ENCODE results near the gene VAPB. TPM values are rescaled to one million over a fixed set of nuclear protein-coding genes. Genes with fewer than 3 reads are reported as not detected.

Gene VAPB
- total RNA-seq, 1 donor from 2014 or later, result 11.1 TPM

DNA sequence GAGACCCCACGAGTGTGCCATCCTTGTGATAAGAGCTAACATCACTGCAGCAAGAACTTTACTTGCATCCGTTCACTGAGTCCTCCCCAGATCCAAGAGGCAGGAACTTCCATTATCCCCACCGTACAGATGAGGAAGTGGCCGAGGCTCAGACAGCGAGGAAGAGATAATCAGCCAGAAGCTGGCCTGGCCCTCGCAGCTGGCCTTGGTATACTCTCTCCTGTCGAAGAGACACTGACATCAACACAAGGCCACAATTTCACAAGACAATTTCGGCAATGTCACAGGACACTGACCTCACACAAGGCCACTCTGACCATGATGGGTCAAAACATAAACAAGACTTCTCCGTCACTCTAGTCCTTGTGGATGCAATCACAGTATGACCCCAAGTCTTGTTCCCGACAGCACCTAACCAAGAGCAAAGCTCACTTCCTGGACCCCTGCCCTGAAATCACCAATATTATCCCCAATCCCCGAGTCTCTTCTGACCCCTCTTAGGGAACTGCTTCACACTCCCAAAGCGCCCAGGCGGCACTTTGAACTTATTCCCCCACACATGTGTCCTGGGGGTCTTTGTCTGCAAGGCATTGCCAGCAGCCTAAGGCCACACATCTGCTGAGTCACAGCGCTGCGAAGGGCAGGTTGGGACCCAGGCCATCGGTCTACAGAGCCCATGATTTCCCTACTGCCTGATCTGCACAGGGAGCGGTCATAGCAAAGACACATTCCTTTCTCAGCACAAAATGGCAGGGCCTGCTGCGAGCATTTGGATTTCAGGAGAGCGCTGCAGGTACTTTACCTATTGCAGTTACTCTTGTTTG, 14.8 kb upstream of the VAPB start:
- Histone ChIP-seq H3K27me3 (no peaks in the 10 kb centered on the region), H3K36me3 (no peaks in the 10 kb centered on the region), H3K4me1 (no peaks in the 10 kb centered on the region), H3K9me3 (no peaks in the 10 kb centered on the region), H3K4me3 (no peak overlapping the region), H3K27ac (no peak overlapping the region)
- intact Hi-C loops (cut with DNase I), result no loop called here
- no peak for DNase-seq (ENCODE audit: low spot score in 2 of 2)
- TF ChIP-seq, protein P1, sequence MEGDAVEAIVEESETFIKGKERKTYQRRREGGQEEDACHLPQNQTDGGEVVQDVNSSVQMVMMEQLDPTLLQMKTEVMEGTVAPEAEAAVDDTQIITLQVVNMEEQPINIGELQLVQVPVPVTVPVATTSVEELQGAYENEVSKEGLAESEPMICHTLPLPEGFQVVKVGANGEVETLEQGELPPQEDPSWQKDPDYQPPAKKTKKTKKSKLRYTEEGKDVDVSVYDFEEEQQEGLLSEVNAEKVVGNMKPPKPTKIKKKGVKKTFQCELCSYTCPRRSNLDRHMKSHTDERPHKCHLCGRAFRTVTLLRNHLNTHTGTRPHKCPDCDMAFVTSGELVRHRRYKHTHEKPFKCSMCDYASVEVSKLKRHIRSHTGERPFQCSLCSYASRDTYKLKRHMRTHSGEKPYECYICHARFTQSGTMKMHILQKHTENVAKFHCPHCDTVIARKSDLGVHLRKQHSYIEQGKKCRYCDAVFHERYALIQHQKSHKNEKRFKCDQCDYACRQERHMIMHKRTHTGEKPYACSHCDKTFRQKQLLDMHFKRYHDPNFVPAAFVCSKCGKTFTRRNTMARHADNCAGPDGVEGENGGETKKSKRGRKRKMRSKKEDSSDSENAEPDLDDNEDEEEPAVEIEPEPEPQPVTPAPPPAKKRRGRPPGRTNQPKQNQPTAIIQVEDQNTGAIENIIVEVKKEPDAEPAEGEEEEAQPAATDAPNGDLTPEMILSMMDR (IDR thresholded peaks at IDR 0.05), result no peak

DNA sequence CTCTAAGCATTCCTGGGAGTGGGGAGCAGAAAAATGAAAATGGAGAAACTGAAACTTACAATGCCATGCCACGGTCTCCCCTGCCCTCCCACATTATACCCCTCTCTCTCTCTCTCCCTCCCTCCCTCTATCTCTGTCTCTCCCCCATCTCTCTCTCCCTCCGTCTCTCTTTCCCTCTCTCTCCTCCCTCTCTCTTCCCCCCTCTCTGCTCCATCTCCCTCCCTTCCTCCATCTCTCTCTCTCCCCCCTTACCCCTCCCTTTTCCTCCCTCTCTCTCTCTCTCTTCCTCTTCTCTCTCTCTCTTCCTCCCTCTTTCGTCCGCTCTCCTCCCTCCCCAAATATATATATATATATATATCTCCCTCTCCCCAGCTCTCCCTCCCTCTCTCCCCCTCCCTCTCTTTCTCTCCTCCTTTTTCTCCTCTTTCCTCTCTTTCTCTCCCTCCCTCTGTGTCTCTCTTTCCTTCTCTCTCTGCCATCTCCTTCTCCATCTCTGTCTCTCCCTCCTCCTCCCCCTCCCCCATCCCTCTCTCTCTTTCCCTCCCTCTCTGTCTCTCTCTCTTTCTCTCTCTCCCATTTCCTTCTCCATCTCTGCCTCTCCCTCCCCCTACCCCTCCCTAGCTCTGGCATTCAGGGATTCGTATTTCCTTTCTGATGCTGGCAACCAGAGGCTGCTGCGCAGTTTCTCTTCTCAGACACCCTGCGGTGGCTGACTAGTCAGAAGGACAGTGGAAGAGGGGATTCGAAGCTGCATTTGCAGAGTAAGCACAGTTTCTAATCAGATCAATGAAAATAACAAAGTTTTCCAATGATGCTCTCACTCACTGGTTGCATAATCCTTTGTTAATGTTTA, 13.9 kb upstream of the VAPB start:
- no peaks in the 10 kb centered on the region for H3K27me3 ChIP-seq
- no peaks in the 10 kb centered on the region for H3K9me3 ChIP-seq
- H3K36me3 ChIP-seq, result no peaks in the 10 kb centered on the region
- H3K4me1 ChIP-seq, result no peaks in the 10 kb centered on the region
- TF ChIP-seq, protein P1 (IDR thresholded peaks at IDR 0.05), result no peak
- no peak overlapping the region for H3K4me3 ChIP-seq
- no peak overlapping the region for H3K27ac ChIP-seq
- intact Hi-C loops (cut with DNase I), result no loop called here
- no peak for DNase-seq (ENCODE audit: low spot score in 2 of 2)

DNA sequence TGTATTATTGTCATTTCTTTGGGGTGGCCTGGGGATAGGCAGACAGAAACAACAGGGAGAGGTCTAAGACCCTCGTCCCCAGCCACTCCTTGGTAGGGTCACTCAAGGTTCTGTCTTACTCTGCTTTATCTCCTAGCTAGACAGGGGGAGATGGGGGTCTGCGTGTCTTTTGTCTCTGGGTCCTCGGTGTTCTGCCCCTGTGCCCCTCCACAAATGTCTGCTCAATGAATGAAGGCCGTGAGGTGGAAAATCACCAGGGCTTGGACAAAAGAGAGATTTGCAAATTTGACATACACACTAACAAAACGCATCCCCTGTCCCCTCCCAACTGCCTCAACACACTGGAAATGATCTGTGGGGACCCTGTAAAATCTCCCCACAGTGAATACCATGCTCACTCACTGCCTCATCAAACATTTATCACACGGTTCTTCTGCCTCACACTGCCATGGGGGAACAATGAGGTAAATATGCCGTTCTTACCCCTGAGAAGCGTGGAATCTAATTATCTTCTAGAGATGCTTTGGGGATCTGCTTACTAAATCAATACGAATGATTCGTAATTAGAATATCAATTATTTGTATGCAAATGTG, 13.2 kb upstream of the VAPB start:
- TF ChIP-seq, protein P1 (IDR thresholded peaks at IDR 0.05), result no peak
- Histone ChIP-seq H3K4me3 (no peak overlapping the region), H3K27me3 (no peaks in the 10 kb centered on the region), H3K4me1 (no peaks in the 10 kb centered on the region), H3K27ac (no peak overlapping the region), H3K36me3 (no peaks in the 10 kb centered on the region), H3K9me3 (no peaks in the 10 kb centered on the region)
- intact Hi-C loops (cut with DNase I), result no loop called here
- no peak for DNase-seq (ENCODE audit: low spot score in 2 of 2)

DNA sequence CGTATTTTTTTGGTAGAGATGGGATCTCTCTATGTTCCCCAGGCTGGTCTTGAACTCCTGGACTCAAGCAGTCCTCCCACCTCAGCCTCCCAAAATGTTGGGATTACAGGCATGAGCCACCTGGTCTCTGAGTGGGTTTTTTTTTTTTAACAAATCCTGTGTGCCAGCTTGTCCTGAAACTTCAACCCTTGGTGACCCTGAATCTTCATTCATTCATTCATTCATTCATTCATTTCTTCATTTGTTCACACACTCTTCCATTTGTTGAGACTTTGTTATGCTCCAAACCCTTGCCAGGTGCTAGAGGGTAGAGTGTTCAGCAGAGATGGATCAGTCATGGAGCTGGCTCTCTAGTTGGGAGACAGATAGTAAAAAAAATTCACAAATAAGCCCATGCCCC, 12.0 kb upstream of the VAPB start:
- TF ChIP-seq, protein P1 (IDR thresholded peaks at IDR 0.05), result no peak
- no peak for DNase-seq (ENCODE audit: low spot score in 2 of 2)
- intact Hi-C loops (cut with DNase I), result no loop called here
- Histone ChIP-seq H3K4me1 (no peaks in the 10 kb centered on the region), H3K4me3 (no peak overlapping the region), H3K36me3 (no peaks in the 10 kb centered on the region), H3K9me3 (no peaks in the 10 kb centered on the region), H3K27me3 (no peaks in the 10 kb centered on the region), H3K27ac (no peak overlapping the region)

DNA sequence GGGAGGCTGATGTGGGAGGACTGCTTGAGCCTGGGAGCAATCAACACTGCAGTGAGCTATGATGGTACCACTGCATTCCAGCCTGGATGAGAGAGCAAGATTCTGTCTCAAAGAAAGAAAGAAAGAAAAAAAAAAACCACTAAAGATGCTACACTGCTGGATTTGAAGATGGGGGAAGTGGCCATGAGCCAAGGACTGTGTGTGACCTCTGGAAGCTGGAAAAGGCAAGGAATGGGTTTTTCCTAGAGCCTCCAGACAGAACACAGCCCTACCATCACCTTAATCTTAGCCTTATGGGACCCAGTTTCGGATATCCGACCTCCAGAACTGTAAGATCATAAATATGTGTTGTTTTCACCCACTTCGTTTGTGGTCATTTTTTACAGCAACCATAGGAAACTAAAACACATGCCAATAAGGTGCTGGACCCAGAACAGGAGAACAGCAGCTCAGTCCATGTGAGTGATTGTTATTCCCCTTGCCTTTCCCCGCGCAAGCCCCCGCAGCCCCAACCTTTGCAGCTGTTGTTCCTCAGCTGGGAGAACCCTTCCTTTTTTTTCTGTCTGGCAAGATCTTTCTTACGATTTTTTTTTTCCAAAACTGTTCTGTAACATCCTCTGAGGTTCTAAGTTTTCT, 11.1 kb upstream of the VAPB start:
- intact Hi-C loops (cut with DNase I), result no loop called here
- DNase-seq (ENCODE audit: low spot score in 2 of 2), result no peak
- Histone ChIP-seq H3K9me3 (no peaks in the 10 kb centered on the region), H3K36me3 (no peaks in the 10 kb centered on the region), H3K27me3 (no peaks in the 10 kb centered on the region), H3K4me1 (no peaks in the 10 kb centered on the region), H3K4me3 (no peak overlapping the region), H3K27ac (no peak overlapping the region)
- TF ChIP-seq, protein P1 (IDR thresholded peaks at IDR 0.05), result no peak

Measured in ascending aorta (tissue), 2 donors.